Activated gamma-delta T cell treated with anti-CD3 and anti-CD28 coated beads, Interleukin-2, amount 50 U/mL, for 16 hours (primary cell): ENCODE data around the gene SLC6A5.

Experiments
- DNase-seq: peaks from one replicate; pipeline ENCODE4 v3.0.0-alpha.2; 2020; ENCODE audit warnings: low read depth

The SLC6A5 gene

DNA sequence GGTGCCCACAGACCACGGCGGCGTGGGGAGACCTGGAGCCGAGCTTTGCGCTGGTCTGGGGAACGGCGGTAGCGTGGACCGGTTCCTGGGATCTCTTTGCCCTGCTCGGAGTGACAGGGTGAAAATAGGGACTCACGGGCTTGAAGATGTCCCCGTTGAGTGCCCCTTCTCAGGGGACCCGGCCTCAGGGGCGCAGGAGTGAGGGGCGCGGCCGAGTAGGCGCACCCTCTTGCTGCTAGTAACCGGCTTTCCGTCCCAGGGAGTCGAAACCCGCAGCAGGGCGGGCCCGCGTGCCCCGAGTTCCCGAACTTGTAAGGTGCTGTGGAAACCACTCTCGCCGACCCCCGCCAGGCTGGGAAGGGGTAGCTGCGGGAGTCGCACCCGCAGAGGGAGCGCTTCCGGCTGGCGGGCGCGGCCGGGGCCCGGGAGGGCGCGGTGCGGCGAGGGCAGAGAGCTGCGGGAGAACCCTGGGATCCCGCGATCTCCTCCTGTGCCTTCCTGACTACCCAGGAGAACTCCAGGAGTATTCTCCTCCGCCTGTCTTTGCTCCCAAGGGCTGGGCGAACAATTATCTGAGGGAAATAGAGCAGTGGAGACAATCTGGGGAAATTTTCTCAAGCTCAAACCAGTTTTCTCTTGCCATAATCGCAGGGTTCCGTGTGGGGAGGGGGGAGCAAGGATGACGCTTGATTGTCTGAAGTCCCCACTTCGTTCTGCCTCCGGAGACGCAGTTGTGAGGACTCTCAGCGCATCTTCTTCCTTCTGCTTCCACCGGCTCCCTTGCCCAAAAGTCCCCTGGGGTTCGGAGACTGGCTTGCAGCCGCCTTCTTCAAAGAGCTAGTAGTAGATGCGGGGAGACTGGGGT, 70.6 kb downstream of the SLC6A5 start:
- DNase-seq: no peak

DNA sequence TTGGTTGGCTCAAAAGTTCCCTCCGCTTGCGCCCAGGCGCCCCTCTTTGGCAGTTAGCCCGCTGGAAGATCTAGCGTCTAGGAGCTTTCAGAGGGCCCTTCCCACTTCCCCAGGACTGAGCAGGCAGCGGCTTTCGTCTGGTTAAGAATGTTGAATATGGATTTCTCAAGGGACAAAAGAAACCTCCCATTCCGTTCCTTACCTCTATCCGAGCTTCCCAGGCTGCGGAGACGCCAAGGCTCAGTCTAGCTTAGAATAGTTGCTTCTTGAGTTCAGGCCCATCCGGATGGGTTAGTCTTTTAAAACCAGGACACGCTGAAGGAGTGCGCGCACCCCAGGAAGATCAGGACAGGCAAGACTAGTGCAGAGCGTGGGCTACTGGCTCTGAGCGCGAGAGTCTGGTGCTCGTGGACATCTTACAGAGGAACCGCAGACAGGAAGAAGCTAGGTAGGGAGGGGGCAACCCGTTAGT, 71.6 kb downstream of the SLC6A5 start:
- no peak for DNase-seq

DNA sequence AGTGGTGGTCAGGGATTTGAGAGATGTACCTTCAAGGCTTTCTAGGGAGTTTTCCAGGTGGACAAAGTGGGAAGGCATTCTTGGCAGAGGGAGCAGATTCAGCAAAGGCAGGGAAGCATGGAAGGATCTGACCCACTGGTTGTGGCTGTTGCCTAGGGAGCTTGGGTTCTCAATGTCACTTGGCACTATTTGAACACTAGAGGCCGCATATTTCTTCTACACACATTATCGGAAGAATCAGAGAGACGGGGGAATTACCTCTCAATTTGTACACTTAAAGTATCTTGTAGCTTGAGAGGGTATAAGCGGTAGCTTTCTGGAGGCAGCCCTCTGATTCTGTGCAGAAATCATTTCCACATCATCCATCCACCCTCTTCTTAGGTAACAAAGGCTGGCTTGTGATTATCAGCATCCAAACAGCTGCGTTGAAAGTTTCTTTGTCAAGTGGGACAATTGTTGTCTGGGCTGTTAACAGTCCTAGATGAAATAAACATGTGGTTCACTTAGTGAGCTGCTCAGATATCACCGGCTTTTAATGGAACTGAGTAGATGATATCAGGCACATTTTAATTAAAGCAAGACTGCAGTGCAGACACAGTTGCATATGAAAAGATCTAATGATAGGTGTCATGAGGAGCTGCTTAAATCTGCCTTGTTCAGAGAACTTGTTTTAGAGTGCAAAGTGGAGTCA, 72.6 kb downstream of the SLC6A5 start:
- no peak for DNase-seq

DNA sequence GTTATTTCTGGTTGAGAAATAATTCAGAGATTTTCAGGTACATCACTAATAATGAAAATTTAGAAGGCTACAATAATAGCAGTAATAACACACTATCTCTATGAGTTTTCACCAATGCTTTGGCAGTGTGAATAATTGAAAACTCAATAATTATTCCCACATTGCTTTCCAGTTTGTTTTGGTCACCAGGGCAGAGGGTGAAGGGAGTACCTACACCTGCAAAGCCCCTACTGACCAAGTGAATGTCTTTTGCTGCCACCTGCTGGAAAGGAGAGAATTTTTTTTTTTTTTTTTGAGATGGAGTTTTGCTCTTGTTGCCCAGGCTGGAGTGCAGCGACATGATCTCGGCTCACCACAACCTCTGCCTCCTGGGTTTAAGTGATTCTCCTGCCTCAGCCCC, 73.2 kb downstream of the SLC6A5 start:
- no peak for DNase-seq

DNA sequence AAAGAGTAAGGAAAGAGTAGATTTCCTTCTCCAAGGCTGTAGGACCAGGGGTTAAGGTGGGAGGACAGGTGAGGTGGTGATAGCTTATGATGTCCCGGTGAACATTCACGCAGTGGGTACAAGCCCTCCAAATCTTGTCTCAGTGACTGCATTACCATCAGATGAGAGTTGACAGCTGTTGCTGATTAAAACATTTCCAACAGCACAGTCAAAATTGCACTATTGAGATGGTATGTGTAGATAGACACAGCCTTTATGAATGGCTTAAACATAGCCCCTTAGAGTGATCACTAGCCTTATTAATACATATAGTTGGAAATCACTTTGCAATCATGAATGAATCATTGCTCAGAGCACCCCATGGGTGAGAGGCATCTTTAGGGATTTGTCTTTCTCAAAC, 77.2 kb downstream of the SLC6A5 start:
- no peak for DNase-seq

DNA sequence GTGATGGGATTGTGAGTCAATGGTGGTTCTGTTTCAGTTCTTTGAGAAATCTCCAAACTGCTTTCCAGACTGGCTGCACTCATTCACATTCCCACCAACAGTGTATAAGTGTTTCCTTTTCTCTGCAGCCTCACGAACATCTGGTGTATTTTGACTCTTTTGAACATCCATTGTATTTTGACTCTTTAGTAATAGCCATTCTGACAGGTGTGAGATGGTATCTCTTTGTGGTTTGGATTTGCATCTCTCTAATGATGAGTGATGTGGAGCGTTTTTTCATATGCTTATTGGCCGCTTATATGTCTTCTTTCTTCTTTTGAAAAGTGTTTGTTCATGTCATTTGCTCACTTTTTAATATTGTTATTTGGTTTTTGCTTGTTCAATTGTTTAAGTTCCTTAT, 89.4 kb downstream of the SLC6A5 start:
- no peak for DNase-seq

DNA sequence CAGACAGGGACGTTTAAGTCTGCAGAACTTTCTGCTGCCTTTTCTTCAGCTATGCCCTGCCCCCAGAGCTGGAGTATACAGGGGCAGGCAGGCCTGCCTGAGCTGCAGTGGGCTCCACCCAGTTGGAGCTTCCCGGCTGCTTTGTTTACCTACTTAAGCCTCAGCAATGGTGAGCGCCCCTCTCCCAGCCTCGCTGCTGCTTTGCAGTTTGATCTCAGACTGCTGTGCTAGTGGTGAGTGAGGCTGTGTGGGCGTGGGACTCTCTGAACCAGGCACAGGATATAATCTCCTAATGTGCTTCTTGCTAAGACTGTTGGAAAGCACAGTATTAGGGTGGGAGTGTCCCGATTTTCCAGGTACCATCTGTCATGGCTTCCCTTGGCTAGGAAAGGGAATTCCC, 108.5 kb downstream of the SLC6A5 start:
- no peak for DNase-seq
